Fibroblast of the aortic adventitia (primary cell): Measurements from ENCODE around the gene ARSA. TPM values are rescaled to one million over a fixed set of nuclear protein-coding genes. Genes with fewer than 3 reads are reported as not detected.
A peak's percentile ranks its signal among the peaks of the same experiment; 100 is the strongest.
"Not testable (repeated sequence)": the region's sequence is repeated elsewhere in the genome, so short reads cannot be mapped to it uniquely, and the experiment has no call there.

Experiments used
- DNase-seq: peaks from one replicate; pipeline ENCODE4 v3.0.0-alpha.2; 2010; ENCODE audit warnings: low read depth
- H3K4me3 ChIP-seq: 2 replicates; pipeline ENCODE4 v1.5.1; 2011; ENCODE audit warnings: low read depth, mild to moderate bottlenecking, control low read depth, low read length, moderate library complexity
- CTCF ChIP-seq: IDR thresholded peaks from 2 replicates; pipeline ENCODE4 v1.5.1; 2011; ENCODE audit warnings: mild to moderate bottlenecking, low read length, control low read depth, inconsistent platforms; ENCODE audit not compliant: insufficient read depth
- total RNA-seq: library from RNA; depleted of rRNA; stranded (reverse); fragments of >200 nt; gene quantifications from 2 replicates; pipeline ENCODE4 v1.2.3, GENCODE V29; 2012; ENCODE audit warnings: low replicate concordance

Gene ARSA
- total RNA-seq, 1 donor: 21.9 TPM

- peak; percentile 47 for TF ChIP-seq CTCF
- H3K4me3 ChIP-seq: no peak overlapping the region
- DNase-seq: no peak
Measured at GRCh38 chr22:50641696-50642607, 14.0 kb upstream of the ARSA start.

GRCh38 chr22:50640857-50641647, 13.1 kb upstream of the ARSA start:
- H3K4me3 ChIP-seq: no peak overlapping the region
- no peak for TF ChIP-seq CTCF
- DNase-seq: no peak

GRCh38 chr22:50640296-50640695, 12.3 kb upstream of the ARSA start:
- not testable (repeated sequence) for H3K4me3 ChIP-seq

GRCh38 chr22:50635591-50635990, 7.6 kb upstream of the ARSA start:
- no peak for DNase-seq
- H3K4me3 ChIP-seq: no peak overlapping the region
- no peak for TF ChIP-seq CTCF

More at GRCh38 chr22:50640296-50640695, 12.3 kb upstream of the ARSA start:
- DNase-seq: not testable (repeated sequence)

- no peak for TF ChIP-seq CTCF
- no peak overlapping the region for H3K4me3 ChIP-seq
- no peak for DNase-seq
Measured at GRCh38 chr22:50633771-50634170, 5.8 kb upstream of the ARSA start.

GRCh38 chr22:50633086-50633485, 5.1 kb upstream of the ARSA start:
- TF ChIP-seq CTCF: no peak
- DNase-seq: no peak

GRCh38 chr22:50630376-50630775, 2.4 kb upstream of the ARSA start:
- H3K4me3 ChIP-seq: no peak overlapping the region
- no peak for TF ChIP-seq CTCF
- DNase-seq: no peak

More at GRCh38 chr22:50633086-50633485, 5.1 kb upstream of the ARSA start:
- H3K4me3 ChIP-seq: no peak overlapping the region
